ENCODE measurements around the gene PACRG.

Gene PACRG

DNA sequence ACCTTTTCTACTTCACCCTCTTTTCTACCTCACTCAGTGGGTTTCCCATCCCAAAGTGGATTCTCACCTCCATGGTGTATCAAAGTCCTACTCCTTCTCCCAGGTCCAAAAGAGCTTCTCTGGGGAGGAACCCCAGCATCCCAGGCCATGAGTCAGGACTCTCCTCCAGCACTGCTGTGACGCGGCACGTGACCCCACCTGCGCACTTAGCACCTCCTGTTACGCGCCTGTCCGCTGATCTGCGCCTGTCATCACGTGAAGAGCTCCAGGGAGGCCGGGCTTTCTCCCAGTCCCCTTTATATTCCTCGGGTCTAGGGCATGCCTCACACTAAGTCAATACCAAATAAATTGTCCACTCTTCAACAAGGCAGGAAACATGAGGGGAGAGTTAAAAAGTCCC is 459.8 kb downstream of the PACRG start:
- TF ChIP-seq, protein P1, sequence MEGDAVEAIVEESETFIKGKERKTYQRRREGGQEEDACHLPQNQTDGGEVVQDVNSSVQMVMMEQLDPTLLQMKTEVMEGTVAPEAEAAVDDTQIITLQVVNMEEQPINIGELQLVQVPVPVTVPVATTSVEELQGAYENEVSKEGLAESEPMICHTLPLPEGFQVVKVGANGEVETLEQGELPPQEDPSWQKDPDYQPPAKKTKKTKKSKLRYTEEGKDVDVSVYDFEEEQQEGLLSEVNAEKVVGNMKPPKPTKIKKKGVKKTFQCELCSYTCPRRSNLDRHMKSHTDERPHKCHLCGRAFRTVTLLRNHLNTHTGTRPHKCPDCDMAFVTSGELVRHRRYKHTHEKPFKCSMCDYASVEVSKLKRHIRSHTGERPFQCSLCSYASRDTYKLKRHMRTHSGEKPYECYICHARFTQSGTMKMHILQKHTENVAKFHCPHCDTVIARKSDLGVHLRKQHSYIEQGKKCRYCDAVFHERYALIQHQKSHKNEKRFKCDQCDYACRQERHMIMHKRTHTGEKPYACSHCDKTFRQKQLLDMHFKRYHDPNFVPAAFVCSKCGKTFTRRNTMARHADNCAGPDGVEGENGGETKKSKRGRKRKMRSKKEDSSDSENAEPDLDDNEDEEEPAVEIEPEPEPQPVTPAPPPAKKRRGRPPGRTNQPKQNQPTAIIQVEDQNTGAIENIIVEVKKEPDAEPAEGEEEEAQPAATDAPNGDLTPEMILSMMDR (IDR thresholded peaks at IDR 0.05): no peak
- Mint-ChIP-seq H3K4me3 (no peak overlapping the region), H3K4me1 (peaks cover 27% of the 10 kb centered on the region), H3K27me3 (ENCODE audit: low read depth, poor library complexity) (peaks cover 10% of the 10 kb centered on the region), H3K27ac (no peak overlapping the region), H3K36me3 (ENCODE audit: low read depth) (no peaks in the 10 kb centered on the region), H3K9me3 (no peaks in the 10 kb centered on the region)
- no peak for DNase-seq

DNA sequence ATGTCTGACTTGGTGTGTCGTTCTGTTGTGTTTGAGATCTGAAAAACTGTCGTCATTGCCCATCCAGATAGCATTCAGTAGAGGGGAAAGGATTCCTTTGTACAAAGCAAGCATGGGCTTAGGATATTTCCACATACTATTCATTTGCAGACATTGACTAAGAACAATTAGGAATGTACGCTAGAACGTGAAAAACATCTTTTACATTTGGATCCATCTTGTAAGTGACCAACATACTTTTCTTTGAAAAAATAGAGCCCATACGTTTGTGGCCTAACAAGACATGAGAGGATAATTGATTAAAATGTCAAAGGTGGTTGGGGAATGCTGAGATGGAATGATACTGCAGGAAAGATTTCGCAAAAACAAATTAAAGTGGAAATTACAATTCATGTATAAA is 461.0 kb downstream of the PACRG start:
- no peaks in the 10 kb centered on the region for H3K36me3 Mint-ChIP-seq (ENCODE audit: low read depth)
- no peak overlapping the region for H3K4me3 Mint-ChIP-seq
- H3K4me1 Mint-ChIP-seq: peaks cover 22% of the 10 kb centered on the region
- no peak overlapping the region for H3K27ac Mint-ChIP-seq
- TF ChIP-seq, protein P1 (IDR thresholded peaks at IDR 0.05): no peak
- no peaks in the 10 kb centered on the region for H3K9me3 Mint-ChIP-seq
- peaks cover 10% of the 10 kb centered on the region for H3K27me3 Mint-ChIP-seq (ENCODE audit: low read depth, poor library complexity)
- DNase-seq: no peak

DNA sequence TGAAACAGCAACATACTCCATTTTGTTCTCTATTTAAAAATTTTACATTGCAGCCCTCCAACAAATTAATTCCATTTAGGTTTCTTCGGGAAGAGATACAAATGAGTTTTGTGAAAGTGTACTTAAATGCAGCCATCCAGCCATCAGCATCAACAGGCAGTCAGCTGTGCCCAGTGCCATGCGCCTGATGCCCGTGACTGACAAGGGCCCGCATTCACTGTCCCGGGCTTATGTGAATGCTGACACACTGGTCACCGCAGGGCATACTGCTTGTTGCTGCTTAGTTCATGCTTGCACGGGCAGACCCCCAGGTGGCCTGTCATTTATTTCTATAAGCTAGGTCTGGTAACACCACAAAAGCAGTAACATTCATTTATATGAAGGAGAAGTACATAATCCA is 461.8 kb downstream of the PACRG start:
- no peak overlapping the region for H3K27ac Mint-ChIP-seq
- H3K4me1 Mint-ChIP-seq: peaks cover 20% of the 10 kb centered on the region
- DNase-seq: no peak

DNA sequence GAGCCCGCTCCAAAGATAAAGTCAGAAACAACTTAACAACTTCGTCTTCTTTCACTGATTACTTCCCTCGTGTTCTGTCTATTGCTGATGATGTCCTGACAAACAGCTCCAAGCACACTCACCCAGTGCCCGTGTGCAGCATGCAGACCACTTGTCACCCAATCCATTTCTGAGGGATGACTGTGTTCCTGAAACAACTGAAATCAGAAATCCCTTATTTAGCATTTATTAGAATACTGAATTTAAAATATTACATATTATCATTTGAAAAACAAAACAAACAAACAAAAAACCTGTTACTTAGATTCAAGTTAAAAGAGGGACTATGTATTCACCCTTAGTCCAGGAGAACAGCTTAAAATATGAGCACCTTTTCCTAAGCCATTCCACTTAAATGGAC is 463.0 kb downstream of the PACRG start:
- H3K27ac Mint-ChIP-seq: no peak overlapping the region
- TF ChIP-seq, protein P1 (IDR thresholded peaks at IDR 0.05): no peak
- DNase-seq: no peak
- no peaks in the 10 kb centered on the region for H3K9me3 Mint-ChIP-seq
- no peak overlapping the region for H3K4me3 Mint-ChIP-seq
- peaks cover 11% of the 10 kb centered on the region for H3K27me3 Mint-ChIP-seq (ENCODE audit: low read depth, poor library complexity)
- H3K4me1 Mint-ChIP-seq: peaks cover 11% of the 10 kb centered on the region
- H3K36me3 Mint-ChIP-seq (ENCODE audit: low read depth): no peaks in the 10 kb centered on the region

More for the DNA sequence above, 461.8 kb downstream of the PACRG start:
- Mint-ChIP-seq H3K27me3 (ENCODE audit: low read depth, poor library complexity) (peaks cover 10% of the 10 kb centered on the region), H3K4me3 (no peak overlapping the region), H3K9me3 (no peaks in the 10 kb centered on the region), H3K36me3 (ENCODE audit: low read depth) (no peaks in the 10 kb centered on the region)
- TF ChIP-seq, protein P1 (IDR thresholded peaks at IDR 0.05): no peak

DNA sequence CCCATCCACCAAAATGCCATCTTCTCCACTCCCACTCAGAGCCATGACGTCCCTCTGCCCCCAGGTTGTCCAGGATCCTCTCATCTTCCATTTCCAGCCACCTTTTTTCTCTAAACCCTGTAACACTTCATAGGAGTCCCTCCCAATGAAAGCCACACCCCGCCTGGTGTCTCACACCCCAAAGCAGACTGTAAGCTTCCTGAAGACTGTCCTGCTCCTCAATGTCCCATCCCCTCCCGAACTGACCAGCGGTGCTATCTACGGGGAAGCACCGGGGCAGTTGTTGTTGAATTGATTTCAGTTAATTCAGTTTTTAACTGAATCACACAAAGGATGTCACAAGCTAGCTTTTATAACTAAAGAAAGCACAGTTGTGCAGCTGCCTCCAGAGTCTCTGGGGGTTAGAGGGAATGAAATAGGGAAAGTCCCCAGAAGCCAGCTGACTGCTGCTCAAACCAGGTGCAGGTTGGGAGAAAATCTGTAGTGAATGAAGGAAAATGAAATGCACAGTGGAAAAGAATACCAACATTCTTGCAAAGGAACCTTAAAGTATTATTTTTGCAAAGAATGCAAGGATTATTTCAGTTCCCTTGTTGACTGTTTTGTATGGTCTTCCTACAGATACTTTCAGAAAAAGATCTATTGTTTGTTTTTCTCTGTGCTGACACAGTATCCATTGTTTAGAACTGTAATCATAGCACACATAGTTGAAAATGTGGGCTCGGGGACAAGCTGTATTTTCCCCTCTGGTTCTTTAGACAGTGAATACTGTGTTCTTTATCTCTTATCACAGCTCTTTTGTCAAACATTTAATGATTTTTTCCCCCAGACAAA is 464.1 kb downstream of the PACRG start:
- Mint-ChIP-seq H3K9me3 (no peaks in the 10 kb centered on the region), H3K27me3 (ENCODE audit: low read depth, poor library complexity) (peaks cover 8% of the 10 kb centered on the region), H3K27ac (no peak overlapping the region), H3K36me3 (ENCODE audit: low read depth) (no peaks in the 10 kb centered on the region), H3K4me1 (no peaks in the 10 kb centered on the region), H3K4me3 (no peak overlapping the region)
- no peak for DNase-seq
- TF ChIP-seq, protein P1 (IDR thresholded peaks at IDR 0.05): no peak

DNA sequence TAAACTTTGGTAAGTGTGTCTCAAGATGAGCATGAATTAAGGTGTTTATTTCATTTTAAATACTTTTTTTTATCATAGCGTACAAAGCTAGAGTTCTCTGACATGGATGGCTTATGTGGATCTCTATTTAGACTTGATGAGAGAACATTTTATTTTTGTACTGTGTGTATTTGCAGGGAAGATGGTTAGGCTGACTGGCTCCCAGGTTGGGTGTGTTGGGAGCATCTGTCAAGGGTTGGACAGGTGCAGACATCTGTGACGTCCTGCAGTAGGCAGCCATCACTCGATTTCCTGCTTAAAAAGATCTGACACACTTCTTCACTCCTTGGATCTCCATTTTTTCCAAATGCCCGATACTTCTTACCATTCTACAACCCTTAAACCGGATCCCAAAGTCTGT is 464.8 kb downstream of the PACRG start:
- TF ChIP-seq, protein P1 (IDR thresholded peaks at IDR 0.05): no peak
- H3K36me3 Mint-ChIP-seq (ENCODE audit: low read depth): no peaks in the 10 kb centered on the region
- peaks cover 6% of the 10 kb centered on the region for H3K27me3 Mint-ChIP-seq (ENCODE audit: low read depth, poor library complexity)
- no peaks in the 10 kb centered on the region for H3K9me3 Mint-ChIP-seq
- no peak overlapping the region for H3K27ac Mint-ChIP-seq
- no peak for DNase-seq
- no peak overlapping the region for H3K4me3 Mint-ChIP-seq
- no peaks in the 10 kb centered on the region for H3K4me1 Mint-ChIP-seq

Data from nephron progenitor cell (in vitro differentiated cells).